Loucy (cell line): ENCODE measurements around the gene GSTM3.

Experiments
- EZH2phosphoT487 ChIP-seq: fragments of 200-600 bp; IDR thresholded peaks from 2 replicates; pipeline ENCODE4 v1.6.1; 2018; ENCODE audit warnings: antibody characterized with exemption, mild to moderate bottlenecking, moderate library complexity, borderline replicate concordance
- TF ChIP-seq, protein P1 (sequence below): fragments of 200-600 bp; sonication (generic); conservative IDR thresholded peaks from 2 replicates; pipeline ENCODE4 v1.5.1; 2014; ENCODE audit warnings: mild to moderate bottlenecking, antibody characterized with exemption, low read length

DNA sequence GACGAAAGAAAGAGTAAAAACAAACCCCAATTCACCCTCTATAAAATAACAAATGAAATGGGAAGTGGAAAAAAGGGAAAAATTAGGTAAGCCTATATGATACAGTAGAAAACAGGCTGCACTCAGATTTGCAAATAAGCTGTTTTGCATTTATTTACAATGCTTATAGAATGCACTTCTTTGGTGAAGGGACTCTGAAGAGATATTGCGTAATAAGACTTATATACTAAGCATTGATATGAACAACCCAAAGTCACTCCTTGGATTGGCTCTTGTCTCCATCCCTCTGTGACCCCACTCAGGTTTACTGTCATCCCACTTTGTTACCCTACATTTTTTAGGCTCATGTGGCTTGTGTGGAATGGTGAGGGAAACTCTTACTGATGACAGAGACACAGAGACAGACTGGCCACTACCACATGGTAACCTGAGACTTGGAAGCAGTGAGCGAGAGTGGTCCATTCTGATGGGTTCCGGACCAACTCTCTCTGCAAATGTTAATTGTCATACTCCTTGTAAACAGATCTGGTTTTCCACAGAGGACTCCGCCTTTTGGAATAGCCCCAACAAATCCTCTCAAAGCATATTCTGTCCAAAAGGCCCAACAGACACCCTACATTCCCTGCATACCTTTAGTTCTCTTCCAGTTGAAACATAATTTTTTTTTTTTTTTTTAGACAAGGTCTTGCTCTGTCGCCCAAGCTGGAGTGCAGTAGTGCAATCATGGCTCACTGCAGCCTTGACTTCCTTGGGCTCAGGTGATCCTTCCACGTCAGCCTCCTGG, 17.7 kb downstream of the GSTM3 start:
- TF ChIP-seq, protein P1, sequence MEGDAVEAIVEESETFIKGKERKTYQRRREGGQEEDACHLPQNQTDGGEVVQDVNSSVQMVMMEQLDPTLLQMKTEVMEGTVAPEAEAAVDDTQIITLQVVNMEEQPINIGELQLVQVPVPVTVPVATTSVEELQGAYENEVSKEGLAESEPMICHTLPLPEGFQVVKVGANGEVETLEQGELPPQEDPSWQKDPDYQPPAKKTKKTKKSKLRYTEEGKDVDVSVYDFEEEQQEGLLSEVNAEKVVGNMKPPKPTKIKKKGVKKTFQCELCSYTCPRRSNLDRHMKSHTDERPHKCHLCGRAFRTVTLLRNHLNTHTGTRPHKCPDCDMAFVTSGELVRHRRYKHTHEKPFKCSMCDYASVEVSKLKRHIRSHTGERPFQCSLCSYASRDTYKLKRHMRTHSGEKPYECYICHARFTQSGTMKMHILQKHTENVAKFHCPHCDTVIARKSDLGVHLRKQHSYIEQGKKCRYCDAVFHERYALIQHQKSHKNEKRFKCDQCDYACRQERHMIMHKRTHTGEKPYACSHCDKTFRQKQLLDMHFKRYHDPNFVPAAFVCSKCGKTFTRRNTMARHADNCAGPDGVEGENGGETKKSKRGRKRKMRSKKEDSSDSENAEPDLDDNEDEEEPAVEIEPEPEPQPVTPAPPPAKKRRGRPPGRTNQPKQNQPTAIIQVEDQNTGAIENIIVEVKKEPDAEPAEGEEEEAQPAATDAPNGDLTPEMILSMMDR, result no peak
- TF ChIP-seq EZH2phosphoT487, result no peak
